SU-DHL-6 (cell line): ENCODE data around the gene CPNE4.

Experiments used
- EZH2phosphoT487 ChIP-seq: fragments of 200-600 bp; sonication (generic), shearing (Covaris generic); conservative IDR thresholded peaks from 2 replicates; pipeline ENCODE4 v1.6.1; 2018; ENCODE audit warnings: mild to moderate bottlenecking, antibody characterized with exemption, low read length, moderate library complexity, mixed read lengths
- TF ChIP-seq, protein P1 (sequence below): fragments of 200-600 bp; sonication (generic); IDR thresholded peaks from one replicate; pipeline ENCODE4 v1.5.1; 2017; ENCODE audit warnings: antibody characterized with exemption, mild to moderate bottlenecking, low read length, moderate library complexity; ENCODE audit not compliant: insufficient read depth, poor library complexity, severe bottlenecking

DNA sequence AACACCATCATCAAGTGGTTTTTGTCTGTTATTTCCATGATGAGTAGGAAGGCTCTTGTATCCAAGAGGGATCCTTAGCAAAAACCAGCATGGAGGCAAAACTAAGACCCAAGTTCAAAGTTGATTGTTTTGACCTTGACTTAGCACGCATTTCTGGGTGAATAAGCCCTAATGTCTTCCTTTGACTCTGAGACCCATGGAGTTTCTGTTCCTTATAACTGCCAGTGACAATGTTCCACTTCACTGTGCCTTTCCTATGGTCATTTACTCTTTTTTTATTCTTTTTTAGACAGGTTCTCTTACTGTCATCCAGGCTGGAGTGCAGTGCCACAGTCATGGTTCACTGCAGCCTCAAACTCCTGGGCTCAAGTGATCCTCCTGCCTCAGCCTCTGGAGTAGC is 413.8 kb downstream of the CPNE4 start:
- TF ChIP-seq, protein P1, sequence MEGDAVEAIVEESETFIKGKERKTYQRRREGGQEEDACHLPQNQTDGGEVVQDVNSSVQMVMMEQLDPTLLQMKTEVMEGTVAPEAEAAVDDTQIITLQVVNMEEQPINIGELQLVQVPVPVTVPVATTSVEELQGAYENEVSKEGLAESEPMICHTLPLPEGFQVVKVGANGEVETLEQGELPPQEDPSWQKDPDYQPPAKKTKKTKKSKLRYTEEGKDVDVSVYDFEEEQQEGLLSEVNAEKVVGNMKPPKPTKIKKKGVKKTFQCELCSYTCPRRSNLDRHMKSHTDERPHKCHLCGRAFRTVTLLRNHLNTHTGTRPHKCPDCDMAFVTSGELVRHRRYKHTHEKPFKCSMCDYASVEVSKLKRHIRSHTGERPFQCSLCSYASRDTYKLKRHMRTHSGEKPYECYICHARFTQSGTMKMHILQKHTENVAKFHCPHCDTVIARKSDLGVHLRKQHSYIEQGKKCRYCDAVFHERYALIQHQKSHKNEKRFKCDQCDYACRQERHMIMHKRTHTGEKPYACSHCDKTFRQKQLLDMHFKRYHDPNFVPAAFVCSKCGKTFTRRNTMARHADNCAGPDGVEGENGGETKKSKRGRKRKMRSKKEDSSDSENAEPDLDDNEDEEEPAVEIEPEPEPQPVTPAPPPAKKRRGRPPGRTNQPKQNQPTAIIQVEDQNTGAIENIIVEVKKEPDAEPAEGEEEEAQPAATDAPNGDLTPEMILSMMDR: no peak
- TF ChIP-seq EZH2phosphoT487: no peak
